Loucy (cell line): ENCODE data around the gene MGMT.

Experiments
- H2AFZ ChIP-seq: fragments of 200-600 bp; sonication (generic); 2 replicates; pipeline ENCODE4 v1.6.0; 2016; ENCODE audit warnings: antibody characterized with exemption, mild to moderate bottlenecking, low read length, moderate library complexity
- H3F3A ChIP-seq: fragments of 200-600 bp; 2 replicates; pipeline ENCODE4 v1.6.0; 2016; ENCODE audit warnings: antibody characterized with exemption, low read depth, mild to moderate bottlenecking
- H3K27me3 ChIP-seq: fragments of 200-600 bp; sonication (generic); 2 replicates; pipeline ENCODE4 v1.6.1; 2014; ENCODE audit warnings: low read length, mild to moderate bottlenecking; ENCODE audit not compliant: insufficient read depth, poor library complexity, severe bottlenecking
- H3K36me3 ChIP-seq: fragments of 200-600 bp; sonication (generic); 2 replicates; pipeline ENCODE4 v1.6.1; 2016; ENCODE audit warnings: low read length; ENCODE audit not compliant: insufficient read depth
- H3K4me1 ChIP-seq: fragments of 200-600 bp; sonication (generic); 2 replicates; pipeline ENCODE4 v1.5.1; 2014; ENCODE audit warnings: low read length, mild to moderate bottlenecking; ENCODE audit not compliant: insufficient read depth, poor library complexity, severe bottlenecking
- H3K4me2 ChIP-seq: fragments of 200-600 bp; sonication (generic); 2 replicates; pipeline ENCODE4 v1.6.0; 2014; ENCODE audit warnings: antibody characterized with exemption, low read length, low read depth, mild to moderate bottlenecking; ENCODE audit not compliant: poor library complexity, severe bottlenecking
- H3K4me3 ChIP-seq: fragments of 200-600 bp; sonication (generic); 2 replicates; pipeline ENCODE4 v1.5.1; 2014; ENCODE audit warnings: low read length, mild to moderate bottlenecking, mixed read lengths; ENCODE audit not compliant: poor library complexity, severe bottlenecking
- H3K79me2 ChIP-seq: fragments of 200-600 bp; sonication (generic); 2 replicates; pipeline ENCODE4 v1.6.1; 2014; ENCODE audit warnings: low read length; ENCODE audit not compliant: insufficient read depth
- H3K9ac ChIP-seq: fragments of 200-600 bp; sonication (generic); 2 replicates; pipeline ENCODE4 v1.6.0; 2014; ENCODE audit warnings: mild to moderate bottlenecking, low read depth, low read length, moderate library complexity; ENCODE audit not compliant: poor library complexity, severe bottlenecking
- H3K9me2 ChIP-seq: fragments of 200-600 bp; sonication (generic); replicated peaks from 2 replicates; pipeline ENCODE4 v1.6.1; 2016; ENCODE audit warnings: low read depth, low read length, mixed read lengths
- H3K9me3 ChIP-seq: fragments of 200-600 bp; sonication (generic); 2 replicates; pipeline ENCODE4 v1.6.1; 2014; ENCODE audit warnings: mild to moderate bottlenecking, antibody characterized with exemption, low read length, low read depth; ENCODE audit not compliant: insufficient read depth
- H4K20me1 ChIP-seq: fragments of 200-600 bp; sonication (generic); 2 replicates; pipeline ENCODE4 v1.6.0; 2014; ENCODE audit warnings: antibody characterized with exemption, low read length, mild to moderate bottlenecking; ENCODE audit not compliant: insufficient read depth, poor library complexity, severe bottlenecking
- CTCF ChIP-seq: fragments of 200-600 bp; sonication (generic); conservative IDR thresholded peaks from 2 replicates; pipeline ENCODE4 v1.5.1; 2014; ENCODE audit warnings: mild to moderate bottlenecking, antibody characterized with exemption, low read length
- EZH2phosphoT487 ChIP-seq: fragments of 200-600 bp; IDR thresholded peaks from 2 replicates; pipeline ENCODE4 v1.6.1; 2018; ENCODE audit warnings: antibody characterized with exemption, mild to moderate bottlenecking, moderate library complexity, borderline replicate concordance

The MGMT gene

DNA sequence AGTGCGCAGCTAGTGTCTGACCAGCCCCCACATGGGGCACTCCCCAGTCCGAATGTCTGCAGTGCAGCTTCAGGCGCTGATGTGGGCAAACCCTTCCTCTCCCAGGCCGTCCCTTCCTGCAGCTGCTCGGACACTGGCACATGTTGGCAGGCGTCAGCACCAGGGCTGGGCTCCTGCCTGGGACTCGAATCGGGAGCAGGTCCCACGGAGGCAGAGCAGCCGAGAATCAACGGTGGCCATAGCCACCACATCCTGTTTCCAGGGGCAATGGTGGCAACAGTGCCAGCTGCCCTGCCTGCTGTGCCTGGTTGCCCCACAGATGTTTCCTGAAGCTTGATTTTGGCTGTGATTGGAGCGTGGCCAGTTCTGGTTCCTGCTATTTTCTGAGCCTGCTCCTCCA, 65.8 kb downstream of the MGMT start:
- no peak for TF ChIP-seq EZH2phosphoT487
- no peak for TF ChIP-seq CTCF
- Histone ChIP-seq H3K9me2 (no peaks in the 10 kb centered on the region), H3K27me3 (no peaks in the 10 kb centered on the region), H3K79me2 (peaks cover 4% of the 10 kb centered on the region; the same call in 1 of the 2 replicates), H3K36me3 (no peaks in the 10 kb centered on the region), H3F3A (no peaks in the 10 kb centered on the region), H4K20me1 (peaks cover 9% of the 10 kb centered on the region), H2AFZ (no peak overlapping the region), H3K4me2 (peak overlapping the region; percentile 50), H3K4me1 (peaks cover 11% of the 10 kb centered on the region), H3K9me3 (no peaks in the 10 kb centered on the region), H3K4me3 (no peak overlapping the region), H3K9ac (no peak overlapping the region)

- H3K27me3 ChIP-seq: no peaks in the 10 kb centered on the region
- H3F3A ChIP-seq: no peaks in the 10 kb centered on the region
- H3K4me1 ChIP-seq: peaks cover 11% of the 10 kb centered on the region
- H3K79me2 ChIP-seq: peaks cover 4% of the 10 kb centered on the region; the same call in 1 of the 2 replicates
- no peaks in the 10 kb centered on the region for H3K9me2 ChIP-seq
- H3K4me3 ChIP-seq: no peak overlapping the region
- H3K4me2 ChIP-seq: peak overlapping the region; percentile 50
- H3K9ac ChIP-seq: no peak overlapping the region
- TF ChIP-seq CTCF (no peak), EZH2phosphoT487 (no peak)
- H3K36me3 ChIP-seq: no peaks in the 10 kb centered on the region
- H4K20me1 ChIP-seq: peaks cover 9% of the 10 kb centered on the region
- H3K9me3 ChIP-seq: no peaks in the 10 kb centered on the region
- H2AFZ ChIP-seq: no peak overlapping the region
Measured at GRCh38 chr10:129533281-129533680, 66.2 kb downstream of the MGMT start.

GRCh38 chr10:129534826-129535225, 67.8 kb downstream of the MGMT start:
- Histone ChIP-seq H3K4me1 (peaks cover 11% of the 10 kb centered on the region), H2AFZ (no peak overlapping the region), H3K9ac (no peak overlapping the region), H3K36me3 (no peaks in the 10 kb centered on the region), H3K9me3 (no peaks in the 10 kb centered on the region), H3K4me2 (no peak overlapping the region), H3K27me3 (no peaks in the 10 kb centered on the region), H3K79me2 (peaks cover 4% of the 10 kb centered on the region; the same call in 1 of the 2 replicates), H3K9me2 (no peaks in the 10 kb centered on the region), H3F3A (no peaks in the 10 kb centered on the region), H3K4me3 (no peak overlapping the region), H4K20me1 (peaks cover 9% of the 10 kb centered on the region)
- TF ChIP-seq CTCF (no peak), EZH2phosphoT487 (no peak)
